Neuron (in vitro differentiated cells): ENCODE measurements around the gene ASF1A.

Experiments used
- H2AFZ ChIP-seq: one replicate; pipeline ENCODE4 v1.6.1; 2013; ENCODE audit warnings: low read depth, mild to moderate bottlenecking, inconsistent platforms, low read length, moderate library complexity
- H3K27me3 ChIP-seq: one replicate; pipeline ENCODE4 v1.6.1; 2013; ENCODE audit warnings: low read length; ENCODE audit not compliant: insufficient read depth
- H3K36me3 ChIP-seq: one replicate; pipeline ENCODE4 v1.6.1; 2013; ENCODE audit warnings: low read length; ENCODE audit not compliant: insufficient read depth
- H3K4me1 ChIP-seq: one replicate; pipeline ENCODE4 v1.6.1; 2013; ENCODE audit warnings: low read length; ENCODE audit not compliant: insufficient read depth
- H3K4me3 ChIP-seq: 2 replicates; pipeline ENCODE4 v1.5.1; 2013; ENCODE audit warnings: mild to moderate bottlenecking, low read length, moderate library complexity
- H3K9me3 ChIP-seq: one replicate; pipeline ENCODE4 v1.6.1; 2013; ENCODE audit warnings: low read length

The ASF1A gene

DNA sequence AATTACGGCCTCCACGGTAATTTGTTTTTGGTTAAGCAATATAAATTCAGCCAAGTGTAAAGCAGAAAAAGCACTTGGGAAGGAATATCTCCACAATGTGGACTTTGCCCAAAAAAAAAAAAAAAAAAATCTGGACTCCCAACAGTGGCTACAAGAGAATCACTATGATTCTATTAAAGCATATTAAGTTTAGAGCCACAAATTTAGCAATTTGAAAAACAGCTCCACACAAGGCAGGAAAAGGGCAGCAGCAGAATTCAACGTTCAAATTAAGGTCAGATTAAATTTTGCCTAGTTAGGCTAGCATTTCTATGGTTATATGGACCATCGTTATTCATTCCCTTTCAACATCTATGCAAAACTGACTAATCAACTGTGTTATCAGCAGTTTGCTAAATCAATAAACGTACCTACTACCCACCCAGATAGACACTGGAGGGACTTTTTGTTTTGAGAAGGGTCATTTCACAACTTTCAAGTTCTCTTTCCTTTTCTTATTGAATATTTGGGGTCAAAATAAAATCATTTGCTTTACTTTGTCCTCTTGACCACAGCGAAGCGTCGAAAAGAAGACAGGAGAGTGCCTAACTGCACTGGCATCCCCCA lies 40.0 kb downstream of the ASF1A start:
- Histone ChIP-seq H3K4me3 (peak overlapping the region; percentile 96), H3K4me1 (peaks cover 7% of the 10 kb centered on the region), H3K27me3 (no peaks in the 10 kb centered on the region), H3K36me3 (peaks cover 27% of the 10 kb centered on the region), H3K9me3 (peaks cover 2% of the 10 kb centered on the region), H2AFZ (peak overlapping the region; percentile 98)

DNA sequence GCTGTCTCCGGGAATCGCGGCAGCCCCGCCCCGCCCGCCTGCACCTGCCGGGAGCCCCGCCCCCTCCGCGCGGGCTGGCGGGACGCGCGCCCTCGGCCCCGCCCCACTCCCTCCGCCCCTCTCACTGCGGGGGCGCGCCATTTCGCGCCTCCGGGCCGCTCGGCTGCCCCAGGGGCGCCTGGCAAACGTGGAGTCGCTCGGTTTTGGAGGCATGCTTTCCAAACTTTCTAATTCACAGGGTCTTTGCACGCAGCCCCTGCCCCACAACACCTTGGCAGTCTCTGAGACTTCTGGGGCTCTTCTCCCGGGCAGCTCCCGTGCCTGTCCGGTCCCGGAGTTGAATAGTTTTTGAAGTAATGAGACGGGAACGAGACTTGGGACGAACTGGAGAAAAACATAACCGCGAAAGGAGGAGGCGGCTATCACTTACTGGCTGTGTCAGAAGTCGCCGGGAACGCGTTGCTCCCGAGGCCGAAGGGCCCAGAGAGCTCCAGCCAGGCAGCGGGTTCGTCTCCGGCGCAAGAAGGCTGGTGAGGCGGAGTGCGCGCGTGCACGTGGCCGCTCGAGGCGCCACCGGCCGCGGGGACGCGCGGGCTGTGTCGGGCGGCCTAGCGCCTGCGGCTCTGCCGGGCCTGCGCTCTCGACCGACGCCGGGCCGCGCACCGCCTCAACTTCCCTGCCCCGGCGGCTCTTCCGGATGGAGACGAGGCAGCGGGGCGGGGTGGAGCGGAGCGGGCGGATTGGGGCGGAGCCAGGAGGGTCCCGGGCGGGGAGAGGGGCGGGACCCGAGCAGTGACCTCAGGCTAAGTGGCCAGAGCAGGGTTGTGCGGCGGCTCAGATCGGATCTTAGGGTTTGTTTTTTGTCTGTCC lies 40.7 kb downstream of the ASF1A start, which contains the start of gene MCM9:
MCM9 (minus strand) TSS at position 699 of the 870 bp plus-strand sequence. CDS start 3,436 bp downstream, outside the sequence.
- H2AFZ ChIP-seq, result peak within 1 kb of the TSS; percentile 98
- H3K9me3 ChIP-seq, result peaks cover 2% of the 10 kb centered on the region
- peak within 1 kb of the TSS; percentile 96 for H3K4me3 ChIP-seq
- H3K27me3 ChIP-seq, result no peaks in the 10 kb centered on the region
- peaks cover 7% of the 10 kb centered on the region for H3K4me1 ChIP-seq
- H3K36me3 ChIP-seq, result peaks cover 20% of the 10 kb centered on the region

GRCh38 chr6:118935331-118935668 lies 41.3 kb downstream of the ASF1A start:
- Histone ChIP-seq H3K27me3 (no peaks in the 10 kb centered on the region), H3K36me3 (peaks cover 18% of the 10 kb centered on the region), H3K4me1 (peaks cover 7% of the 10 kb centered on the region), H2AFZ (peak overlapping the region; percentile 94), H3K9me3 (peaks cover 2% of the 10 kb centered on the region), H3K4me3 (peak overlapping the region; percentile 96)

- Histone ChIP-seq H3K4me1 (peaks cover 7% of the 10 kb centered on the region), H3K36me3 (peaks cover 10% of the 10 kb centered on the region), H3K27me3 (no peaks in the 10 kb centered on the region), H3K9me3 (peaks cover 5% of the 10 kb centered on the region), H3K4me3 (peak overlapping the region; percentile 96), H2AFZ (peak overlapping the region; percentile 94)
These were observed 42.2 kb downstream of the ASF1A start for GRCh38 chr6:118935978-118936703.

DNA sequence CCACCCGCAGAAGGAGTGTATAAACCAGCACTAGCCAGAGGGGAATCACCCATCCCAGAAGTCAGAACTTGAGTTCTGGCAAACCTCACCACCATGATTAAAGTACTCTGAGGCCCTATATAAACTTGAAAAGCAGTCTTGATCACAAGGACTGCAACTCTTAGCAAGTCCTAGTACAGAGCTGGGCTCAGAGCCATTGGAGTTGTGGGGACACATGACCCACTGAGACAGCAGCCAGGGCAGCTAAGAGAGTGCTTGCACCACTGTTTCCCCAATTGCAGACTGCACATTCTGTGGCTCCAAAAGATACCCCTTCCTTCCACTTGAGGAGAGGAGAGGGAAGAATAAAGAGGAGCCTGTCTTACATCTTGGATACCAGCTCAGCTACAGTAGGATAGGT lies 45.7 kb downstream of the ASF1A start:
- no peak overlapping the region for H2AFZ ChIP-seq
- H3K27me3 ChIP-seq, result no peaks in the 10 kb centered on the region
- H3K9me3 ChIP-seq, result peaks cover 5% of the 10 kb centered on the region
- H3K4me3 ChIP-seq, result no peak overlapping the region
- no peaks in the 10 kb centered on the region for H3K4me1 ChIP-seq
- H3K36me3 ChIP-seq, result no peaks in the 10 kb centered on the region

DNA sequence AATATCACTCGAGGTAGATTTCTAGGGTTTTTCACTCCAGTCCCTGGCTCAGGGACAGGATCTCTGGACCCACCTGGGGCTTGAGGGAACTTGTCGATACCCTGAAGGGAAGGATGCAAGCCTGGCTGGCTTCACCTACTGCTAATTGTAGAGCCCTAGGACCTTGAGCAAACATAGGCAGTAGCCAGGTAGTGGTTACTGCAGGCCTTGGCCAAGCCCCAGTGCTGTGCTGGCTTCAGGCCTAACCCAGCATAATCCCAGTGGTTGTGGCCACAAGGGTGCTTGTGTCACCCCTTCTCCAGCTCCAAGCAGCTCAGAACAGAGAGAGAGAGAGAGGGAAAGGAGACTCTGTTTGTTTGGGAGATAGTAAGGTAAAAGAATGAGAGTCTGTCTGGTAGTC lies 46.8 kb downstream of the ASF1A start:
- Histone ChIP-seq H3K27me3 (no peaks in the 10 kb centered on the region), H3K4me1 (no peaks in the 10 kb centered on the region), H2AFZ (no peak overlapping the region), H3K4me3 (no peak overlapping the region), H3K9me3 (peaks cover 9% of the 10 kb centered on the region), H3K36me3 (no peaks in the 10 kb centered on the region)

DNA sequence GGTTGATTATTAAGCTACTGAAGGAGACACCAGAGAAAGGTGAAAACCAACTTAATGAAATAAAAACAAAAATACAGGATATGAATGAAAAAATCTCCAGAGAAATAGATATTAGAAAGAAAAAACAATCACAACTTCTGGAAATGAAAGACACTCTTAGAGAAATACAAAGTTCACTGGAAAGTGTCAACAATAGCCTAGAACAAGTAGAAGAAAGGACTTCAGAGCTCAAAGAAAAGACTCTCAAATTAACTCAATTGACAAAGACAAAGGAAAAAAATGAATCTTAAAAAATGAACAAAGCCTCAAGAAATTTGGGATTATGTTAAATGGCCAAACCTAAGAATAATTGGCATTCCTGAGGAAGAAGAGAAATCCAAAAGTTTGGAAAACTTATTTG lies 51.3 kb downstream of the ASF1A start:
- Histone ChIP-seq H3K27me3 (no peaks in the 10 kb centered on the region), H2AFZ (no peak overlapping the region), H3K4me3 (no peak overlapping the region), H3K4me1 (no peaks in the 10 kb centered on the region), H3K9me3 (peaks cover 8% of the 10 kb centered on the region), H3K36me3 (no peaks in the 10 kb centered on the region)

- Histone ChIP-seq H3K9me3 (no peaks in the 10 kb centered on the region), H3K36me3 (no peaks in the 10 kb centered on the region), H3K27me3 (no peaks in the 10 kb centered on the region), H3K4me3 (no peak overlapping the region), H3K4me1 (no peaks in the 10 kb centered on the region), H2AFZ (no peak overlapping the region)
These were observed 58.7 kb downstream of the ASF1A start for GRCh38 chr6:118952683-118953082.

DNA sequence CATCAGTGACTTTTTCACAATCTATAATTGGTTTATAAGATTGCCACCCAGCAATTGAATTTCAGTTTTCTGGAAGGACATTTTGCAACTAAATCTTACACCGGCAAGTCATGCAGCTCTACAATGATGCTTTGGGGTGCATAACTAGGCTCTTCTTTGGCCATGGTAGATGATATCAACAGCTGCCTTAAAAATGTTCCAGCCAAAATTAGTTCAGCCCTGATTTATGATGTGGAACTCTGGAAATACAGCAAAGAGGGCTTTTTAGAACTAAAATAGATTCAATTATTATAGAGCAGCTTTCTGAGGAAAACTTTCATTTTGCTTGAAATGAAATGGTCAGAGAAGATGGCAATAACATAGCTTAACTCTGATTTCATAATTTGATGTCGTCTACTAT lies 59.4 kb downstream of the ASF1A start:
- Histone ChIP-seq H3K9me3 (no peaks in the 10 kb centered on the region), H3K4me1 (no peaks in the 10 kb centered on the region), H3K36me3 (no peaks in the 10 kb centered on the region), H3K27me3 (no peaks in the 10 kb centered on the region), H3K4me3 (no peak overlapping the region), H2AFZ (no peak overlapping the region)
